Neural progenitor cell (in vitro differentiated cells): ENCODE results near the gene MPP1. TPM values are rescaled to one million over a fixed set of nuclear protein-coding genes. Genes with fewer than 3 reads are reported as not detected.

Source experiments
- DNase-seq: peaks from one replicate; pipeline ENCODE4 v3.0.0-alpha.2; 2016; ENCODE audit warnings: low spot score
- H2AFZ ChIP-seq: fragments of 200-600 bp; sonication (generic); replicated peaks from 2 replicates; pipeline ENCODE4 v1.6.1; 2016; ENCODE audit warnings: antibody characterized with exemption
- H3F3A ChIP-seq: fragments of 200-600 bp; sonication (generic); 2 replicates; pipeline ENCODE4 v1.6.1; 2016; ENCODE audit warnings: antibody characterized with exemption, low read depth
- H3K27ac ChIP-seq: fragments of 200-600 bp; sonication (generic); 2 replicates; pipeline ENCODE4 v1.5.1; 2016; ENCODE audit warnings: mild to moderate bottlenecking
- H3K27me3 ChIP-seq: fragments of 200-600 bp; sonication (generic); 2 replicates; pipeline ENCODE4 v1.6.1; 2016; ENCODE audit warnings: mild to moderate bottlenecking, moderate library complexity
- H3K36me3 ChIP-seq: fragments of 200-600 bp; sonication (generic); 2 replicates; pipeline ENCODE4 v1.5.1; 2016
- H3K4me1 ChIP-seq: fragments of 200-600 bp; sonication (generic); 2 replicates; pipeline ENCODE4 v1.6.1; 2016; ENCODE audit warnings: mixed run types
- H3K4me2 ChIP-seq: fragments of 200-600 bp; sonication (generic); 2 replicates; pipeline ENCODE4 v1.6.1; 2016
- H3K4me3 ChIP-seq: fragments of 200-600 bp; sonication (generic); 2 replicates; pipeline ENCODE4 v1.5.1; 2016
- H3K79me2 ChIP-seq: fragments of 200-600 bp; sonication (generic); 2 replicates; pipeline ENCODE4 v1.6.1; 2016; ENCODE audit warnings: low read depth
- H3K9ac ChIP-seq: fragments of 200-600 bp; sonication (generic); 2 replicates; pipeline ENCODE4 v1.6.1; 2016
- H3K9me3 ChIP-seq: fragments of 200-600 bp; sonication (generic); 2 replicates; pipeline ENCODE4 v1.5.1; 2016; ENCODE audit warnings: low read depth
- H4K20me1 ChIP-seq: fragments of 200-600 bp; sonication (generic); 2 replicates; pipeline ENCODE4 v1.6.1; 2016; ENCODE audit warnings: low read depth
- H3K27ac Mint-ChIP-seq: 3 replicates; pipeline ENCODE4 v1.8.0; 2021; ENCODE audit warnings: mixed read lengths
- H3K27me3 Mint-ChIP-seq: 2 replicates; pipeline ENCODE4 v1.8.0; 2022; ENCODE audit warnings: low read depth, mild to moderate bottlenecking, inconsistent platforms, moderate library complexity, mixed read lengths; ENCODE audit not compliant: insufficient read depth
- H3K36me3 Mint-ChIP-seq: 3 replicates; pipeline ENCODE4 v1.8.0; 2021; ENCODE audit warnings: mixed read lengths
- H3K4me1 Mint-ChIP-seq: 3 replicates; pipeline ENCODE4 v1.8.0; 2021; ENCODE audit warnings: mixed read lengths
- H3K4me3 Mint-ChIP-seq: 3 replicates; pipeline ENCODE4 v1.8.0; 2021; ENCODE audit warnings: mild to moderate bottlenecking, moderate library complexity, mixed read lengths
- H3K9me3 Mint-ChIP-seq: 3 replicates; pipeline ENCODE4 v1.8.0; 2020; ENCODE audit warnings: mixed read lengths
- CTCF ChIP-seq: fragments of 200-600 bp; sonication (generic); IDR thresholded peaks from 2 replicates; pipeline ENCODE4 v1.5.1; 2017; ENCODE audit warnings: antibody characterized with exemption, mild to moderate bottlenecking
- EZH2 ChIP-seq: fragments of 200-600 bp; sonication (generic); IDR thresholded peaks from 2 replicates; pipeline ENCODE4 v1.6.1; 2017; ENCODE audit warnings: antibody characterized with exemption, mild to moderate bottlenecking, moderate library complexity
- EZH2phosphoT487 ChIP-seq: fragments of 200-600 bp; sonication (generic); IDR thresholded peaks from 2 replicates; pipeline ENCODE4 v1.6.1; 2017; ENCODE audit warnings: antibody characterized with exemption
- total RNA-seq: library from RNA; depleted of rRNA; stranded (reverse); fragments of >200 nt; gene quantifications from 2 replicates; pipeline ENCODE4 v1.2.3, GENCODE V29; 2015; ENCODE audit warnings: low replicate concordance

MPP1 gene
- total RNA-seq, 1 donor from 2014 or later = not detected

DNA sequence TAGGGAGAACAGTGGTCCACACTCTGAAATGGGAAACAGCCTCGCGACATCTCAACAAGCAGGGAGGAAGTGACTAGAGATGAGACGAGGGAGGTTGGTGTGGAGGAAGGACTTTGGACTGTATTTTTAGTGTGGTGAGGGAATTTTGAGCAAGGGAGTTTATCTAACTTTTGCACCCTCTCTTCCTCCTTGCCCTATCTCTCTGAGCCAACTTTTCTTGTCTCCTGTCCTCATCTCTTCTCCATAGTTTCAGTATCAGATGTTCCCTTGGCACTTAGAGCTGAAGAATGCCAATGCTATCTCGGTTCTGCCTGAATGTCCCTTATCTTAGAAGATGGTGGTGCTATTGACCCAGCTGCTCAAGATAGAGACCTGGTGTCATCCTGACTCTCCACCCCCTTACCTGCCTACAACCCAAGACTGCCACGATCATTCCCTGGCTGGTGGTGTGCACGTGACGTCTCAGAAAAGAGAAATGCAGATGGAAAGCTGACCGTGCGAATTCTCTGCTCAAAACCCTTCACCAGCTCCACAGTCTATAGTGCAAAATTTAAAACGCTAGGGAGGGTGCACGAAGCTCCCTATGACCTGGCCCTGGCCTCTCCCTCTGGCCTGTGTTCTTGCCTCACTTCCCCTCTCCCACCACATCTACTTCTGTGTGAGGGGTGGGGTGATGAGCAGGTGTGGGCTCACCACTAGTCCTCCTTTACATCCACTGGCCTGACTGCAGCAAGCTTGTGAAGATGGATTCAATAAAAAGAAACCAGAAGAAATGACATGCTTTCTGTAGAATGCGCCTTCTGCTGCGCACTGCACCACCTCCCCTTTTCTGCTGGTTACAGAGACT lies 20.9 kb downstream of the MPP1 start:
- Histone ChIP-seq H3K9me3 (peaks cover 5% of the 10 kb centered on the region), H3K9ac (no peak overlapping the region), H3F3A (no peaks in the 10 kb centered on the region), H3K4me1 (no peaks in the 10 kb centered on the region), H4K20me1 (no peaks in the 10 kb centered on the region), H3K79me2 (no peaks in the 10 kb centered on the region), H3K4me2 (no peak overlapping the region), H2AFZ (no peak overlapping the region), H3K27ac (no peak overlapping the region), H3K36me3 (no peaks in the 10 kb centered on the region), H3K4me3 (no peak overlapping the region), H3K27me3 (no peaks in the 10 kb centered on the region)
- Mint-ChIP-seq H3K4me3 (no peak overlapping the region), H3K27me3 (peaks cover 4% of the 10 kb centered on the region), H3K4me1 (no peaks in the 10 kb centered on the region), H3K27ac (no peak overlapping the region), H3K9me3 (peaks cover 10% of the 10 kb centered on the region), H3K36me3 (peaks cover 12% of the 10 kb centered on the region)
- TF ChIP-seq EZH2phosphoT487 = no peak
- TF ChIP-seq CTCF = no peak
- no peak for TF ChIP-seq EZH2
- DNase-seq = no peak

DNA sequence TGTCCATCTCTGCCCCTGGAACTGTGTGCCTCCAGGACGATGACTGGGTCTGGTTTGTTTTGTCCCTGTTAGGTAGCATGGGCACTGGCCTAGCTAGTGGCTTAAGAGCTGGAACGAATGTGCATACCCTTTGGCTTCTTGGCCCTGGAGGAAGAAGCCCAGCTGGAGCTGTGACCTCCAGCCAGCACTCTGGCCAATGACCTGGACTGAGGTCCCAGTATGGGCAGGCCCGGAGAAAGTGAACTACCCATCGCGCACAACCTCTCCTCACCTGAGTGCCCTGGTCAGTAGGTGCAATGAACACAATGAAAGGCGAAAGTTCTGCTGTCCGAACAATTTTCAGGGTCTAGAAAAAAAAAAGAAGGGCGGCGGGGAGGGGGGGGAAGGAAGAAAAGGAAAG lies 24.3 kb downstream of the MPP1 start:
- peaks cover 5% of the 10 kb centered on the region for H3K27me3 Mint-ChIP-seq
- no peak for DNase-seq
- Histone ChIP-seq H3K4me1 (no peaks in the 10 kb centered on the region), H3K9me3 (no peaks in the 10 kb centered on the region), H3K79me2 (no peaks in the 10 kb centered on the region), H4K20me1 (no peaks in the 10 kb centered on the region), H3K27me3 (no peaks in the 10 kb centered on the region), H3K36me3 (no peaks in the 10 kb centered on the region), H3K4me3 (no peak overlapping the region), H2AFZ (no peak overlapping the region), H3K9ac (no peak overlapping the region), H3K27ac (no peak overlapping the region), H3K4me2 (no peak overlapping the region), H3F3A (no peaks in the 10 kb centered on the region)
- peaks cover 22% of the 10 kb centered on the region for H3K36me3 Mint-ChIP-seq
- no peak overlapping the region for H3K27ac Mint-ChIP-seq
- peaks cover 10% of the 10 kb centered on the region for H3K9me3 Mint-ChIP-seq
- no peaks in the 10 kb centered on the region for H3K4me1 Mint-ChIP-seq
- no peak for TF ChIP-seq EZH2phosphoT487
- TF ChIP-seq CTCF = no peak
- no peak for TF ChIP-seq EZH2
- H3K4me3 Mint-ChIP-seq = no peak overlapping the region

DNA sequence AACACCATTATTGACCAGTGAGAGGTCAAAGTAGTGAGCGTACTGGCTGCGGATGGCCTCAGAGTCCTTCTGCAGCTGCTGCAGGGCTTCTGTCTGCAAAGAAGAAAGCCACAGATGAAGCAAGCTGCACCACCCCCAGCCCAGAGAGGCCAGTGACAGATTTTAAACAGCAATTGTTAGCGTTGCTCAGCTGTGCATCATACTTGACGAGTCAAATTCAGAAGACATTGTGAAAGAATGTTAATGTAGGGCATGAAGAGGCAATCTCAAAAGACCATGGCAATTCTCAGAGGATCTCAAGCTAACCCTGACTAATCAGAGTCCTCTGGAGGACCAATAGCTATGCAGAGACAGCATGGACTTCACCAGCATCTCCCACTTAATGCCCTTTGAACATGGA lies 26.0 kb downstream of the MPP1 start:
- H4K20me1 ChIP-seq = no peaks in the 10 kb centered on the region
- peaks cover 4% of the 10 kb centered on the region for H3K27me3 Mint-ChIP-seq
- no peak overlapping the region for H3K4me2 ChIP-seq
- H3K79me2 ChIP-seq = no peaks in the 10 kb centered on the region
- no peak overlapping the region for H3K4me3 ChIP-seq
- H3K4me3 Mint-ChIP-seq = no peak overlapping the region
- H3F3A ChIP-seq = no peaks in the 10 kb centered on the region
- DNase-seq = no peak
- H3K9me3 Mint-ChIP-seq = peaks cover 11% of the 10 kb centered on the region
- no peaks in the 10 kb centered on the region for H3K27me3 ChIP-seq
- no peak overlapping the region for H3K9ac ChIP-seq
- TF ChIP-seq CTCF (no peak), EZH2phosphoT487 (no peak), EZH2 (no peak)
- H3K36me3 ChIP-seq = no peaks in the 10 kb centered on the region
- no peaks in the 10 kb centered on the region for H3K4me1 Mint-ChIP-seq
- no peak overlapping the region for H2AFZ ChIP-seq
- peaks cover 22% of the 10 kb centered on the region for H3K36me3 Mint-ChIP-seq
- no peaks in the 10 kb centered on the region for H3K4me1 ChIP-seq
- H3K27ac Mint-ChIP-seq = no peak overlapping the region
- H3K27ac ChIP-seq = no peak overlapping the region
- no peaks in the 10 kb centered on the region for H3K9me3 ChIP-seq
